Retinal pigment epithelial cell (primary cell): ENCODE data around the gene NOS1AP.

Experiments used
- DNase-seq: peaks from one replicate; pipeline ENCODE4 v3.0.0-alpha.2; 2010; ENCODE audit warnings: low read depth
- H3K4me3 ChIP-seq: 2 replicates; pipeline ENCODE4 v1.5.1; 2011; ENCODE audit warnings: mild to moderate bottlenecking, low read length, control low read depth, moderate library complexity
- CTCF ChIP-seq: conservative IDR thresholded peaks from 2 replicates; pipeline ENCODE4 v1.5.1; 2011; ENCODE audit warnings: low read depth, low read length, control low read depth, inconsistent platforms

The NOS1AP gene

GRCh38 chr1:162376691-162377090 is 307.2 kb downstream of the NOS1AP start, which contains the start of gene SPATA46:
TSS of gene SPATA46 (minus strand) at chr1:162376854. CDS start at chr1:162376790, 64 bp downstream.
- no peak within 1 kb of the TSS for H3K4me3 ChIP-seq
- TF ChIP-seq CTCF: no peak
- DNase-seq: no peak

GRCh38 chr1:162380061-162380846 is 310.8 kb downstream of the NOS1AP start:
- no peak for TF ChIP-seq CTCF
- DNase-seq: no peak

GRCh38 chr1:162381383-162381782 is 311.9 kb downstream of the NOS1AP start, which contains the start of gene C1orf226:
TSS of gene C1orf226 (plus strand) at chr1:162381728. CDS start at chr1:162381902, 174 bp downstream.
- no peak for DNase-seq
- TF ChIP-seq CTCF: no peak
- no peak within 1 kb of the TSS for H3K4me3 ChIP-seq

More at GRCh38 chr1:162380061-162380846, 310.8 kb downstream of the NOS1AP start:
- no peak overlapping the region for H3K4me3 ChIP-seq

- TF ChIP-seq CTCF: no peak
- no peak overlapping the region for H3K4me3 ChIP-seq
- DNase-seq: no peak
Observed at GRCh38 chr1:162381941-162382750, 312.7 kb downstream of the NOS1AP start.

- TF ChIP-seq CTCF: no peak
- H3K4me3 ChIP-seq: no peak overlapping the region
- DNase-seq: no peak
Observed at GRCh38 chr1:162383091-162383490, 313.6 kb downstream of the NOS1AP start.

GRCh38 chr1:162383516-162383915 is 314.0 kb downstream of the NOS1AP start:
- no peak overlapping the region for H3K4me3 ChIP-seq
- TF ChIP-seq CTCF: no peak
- no peak for DNase-seq
